GM18519 (cell line): ENCODE measurements around the gene CYLD.

Experiments
- ATAC-seq: cut with Tn5 transposase; IDR thresholded peaks from one replicate; pipeline ENCODE4 v1.9.1; 2021; ENCODE audit warnings: mild to moderate bottlenecking, moderate library complexity; ENCODE audit not compliant: unreplicated experiment, low FRiP score

CYLD gene

DNA sequence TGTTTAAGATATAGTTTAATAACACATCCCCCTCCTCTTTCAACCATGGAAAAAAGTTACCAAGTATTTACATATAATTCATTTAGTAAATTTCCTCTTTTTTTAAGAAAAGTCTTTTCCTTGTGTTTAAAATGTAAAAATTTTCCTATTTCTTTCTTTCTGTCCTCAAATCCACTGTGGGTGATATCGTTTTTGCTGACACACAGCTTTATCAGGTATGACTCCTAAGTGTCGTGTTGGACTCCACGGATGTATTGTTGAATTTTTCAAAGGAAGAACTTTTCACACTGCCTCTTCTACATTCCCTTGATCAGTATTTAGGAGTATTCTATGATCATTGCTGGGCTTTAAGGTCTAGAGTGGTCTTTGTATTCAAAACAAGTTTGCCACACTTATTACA is 33.1 kb downstream of the CYLD start:
- no peak for ATAC-seq

DNA sequence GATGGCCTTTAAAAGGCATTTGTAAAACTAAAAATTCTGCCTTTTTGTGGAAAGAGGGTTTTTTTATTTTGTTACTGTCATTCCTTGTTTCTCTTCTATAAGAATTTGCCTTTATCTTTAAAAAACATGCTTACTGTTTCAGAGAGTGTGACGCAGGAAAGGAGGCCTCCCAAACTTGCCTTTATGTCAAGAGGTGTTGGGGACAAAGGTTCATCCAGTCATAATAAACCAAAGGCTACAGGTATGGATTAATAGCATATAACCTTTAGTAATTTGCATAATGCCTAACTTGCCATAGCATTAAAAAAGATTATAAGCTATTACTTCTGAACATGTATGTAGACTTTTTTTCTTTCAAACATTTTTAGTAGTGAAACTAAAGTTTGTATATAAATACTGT is 34.2 kb downstream of the CYLD start:
- ATAC-seq, result no peak

- ATAC-seq, result no peak
These were observed 36.6 kb downstream of the CYLD start for GRCh38 chr16:50778284-50779163.

DNA sequence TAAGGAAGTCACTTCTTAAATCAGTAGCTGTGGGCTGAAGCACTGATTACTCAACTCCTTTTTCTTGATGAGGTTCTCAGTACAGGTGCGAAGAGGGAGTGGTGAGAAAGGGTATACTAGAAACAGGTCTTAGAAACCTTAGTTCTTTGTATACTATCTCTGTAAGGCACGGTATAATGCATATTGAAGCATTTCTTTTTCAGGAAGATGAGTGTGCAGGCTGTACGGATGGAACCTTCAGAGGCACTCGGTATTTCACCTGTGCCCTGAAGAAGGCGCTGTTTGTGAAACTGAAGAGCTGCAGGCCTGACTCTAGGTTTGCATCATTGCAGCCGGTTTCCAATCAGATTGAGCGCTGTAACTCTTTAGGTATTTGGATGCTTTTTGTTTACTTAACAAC is 39.2 kb downstream of the CYLD start:
- ATAC-seq, result no peak

GRCh38 chr16:50781518-50781917 is 39.6 kb downstream of the CYLD start:
- no peak for ATAC-seq

GRCh38 chr16:50789757-50790156 is 47.9 kb downstream of the CYLD start:
- ATAC-seq, result no peak

DNA sequence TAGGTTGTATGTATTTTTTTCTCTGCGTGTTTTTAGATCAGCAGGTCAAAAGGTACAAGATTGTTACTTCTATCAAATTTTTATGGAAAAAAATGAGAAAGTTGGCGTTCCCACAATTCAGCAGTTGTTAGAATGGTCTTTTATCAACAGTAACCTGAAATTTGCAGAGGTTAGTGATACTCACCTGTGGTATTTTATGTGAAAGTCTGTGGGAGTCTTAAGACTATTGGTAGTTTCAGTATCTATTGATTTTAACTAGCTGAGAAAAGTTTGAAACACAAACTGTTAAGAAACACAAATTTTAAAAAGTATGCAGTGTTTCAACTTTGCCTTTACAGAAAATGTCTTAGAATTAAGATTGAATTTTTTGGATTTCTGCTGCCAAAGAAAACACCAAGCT is 49.6 kb downstream of the CYLD start:
- no peak for ATAC-seq

- no peak for ATAC-seq
These were observed 54.9 kb downstream of the CYLD start for GRCh38 chr16:50796829-50797228.

DNA sequence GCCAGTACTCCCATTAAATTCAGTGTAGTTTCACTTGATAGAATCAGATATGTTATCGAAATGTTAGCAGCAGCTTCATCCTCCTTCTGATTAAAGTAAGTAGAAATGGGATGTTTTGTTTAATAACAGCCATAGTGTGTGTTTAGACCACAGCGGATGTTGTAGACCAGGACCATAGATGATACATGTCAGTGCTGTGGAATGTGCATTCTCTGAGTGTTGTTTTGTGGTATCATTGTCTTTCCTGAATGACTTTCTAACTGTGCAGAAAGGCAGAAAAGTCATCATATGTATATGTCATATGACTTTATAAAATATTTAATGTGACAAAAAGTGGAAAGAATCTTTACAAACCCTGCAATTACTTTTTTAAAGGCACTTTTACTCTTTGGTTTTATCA is 55.6 kb downstream of the CYLD start:
- no peak for ATAC-seq

- ATAC-seq, result no peak
These were observed 58.2 kb downstream of the CYLD start for GRCh38 chr16:50800074-50800473.

DNA sequence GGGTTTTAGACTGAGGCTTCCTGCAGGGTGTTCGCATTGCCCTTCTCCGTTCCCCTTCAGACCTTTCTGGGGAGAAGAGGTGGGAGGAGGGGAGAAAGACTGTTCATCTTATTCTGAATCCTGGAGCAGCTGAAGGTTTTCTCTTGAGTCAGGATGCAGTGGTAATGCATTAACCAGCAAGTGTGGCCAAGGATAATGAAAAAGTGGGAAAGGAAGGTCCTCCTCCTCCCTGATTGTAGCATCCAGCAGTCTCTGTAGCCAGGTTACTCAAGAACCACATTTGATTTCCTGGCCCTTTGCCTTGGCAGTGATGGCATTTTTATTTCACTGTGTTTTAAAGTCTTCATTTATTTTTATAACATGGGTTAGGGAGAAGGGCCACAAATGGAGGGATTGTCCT is 59.1 kb downstream of the CYLD start:
- ATAC-seq, result no peak

- no peak for ATAC-seq
These were observed 60.1 kb downstream of the CYLD start for GRCh38 chr16:50802000-50802399.

DNA sequence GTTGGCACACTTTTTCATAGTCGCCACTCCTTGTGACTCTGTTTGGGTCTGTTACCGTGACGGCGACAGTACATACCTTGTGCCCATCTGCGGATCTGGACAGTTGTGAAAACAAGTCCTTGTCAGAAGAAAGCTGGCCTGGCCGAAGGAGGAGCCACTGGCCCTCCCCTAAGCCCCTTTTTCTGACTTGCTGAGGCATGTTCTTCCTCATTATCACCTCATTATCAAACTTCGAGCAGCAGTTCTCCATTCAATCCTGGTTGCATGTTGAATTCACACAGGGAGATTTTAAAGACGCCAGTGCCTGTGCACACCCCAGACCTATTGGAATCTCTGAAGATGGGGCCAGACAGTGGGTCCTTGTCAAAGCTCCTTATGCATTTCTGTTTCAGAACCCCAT is 61.1 kb downstream of the CYLD start:
- ATAC-seq, result no peak

DNA sequence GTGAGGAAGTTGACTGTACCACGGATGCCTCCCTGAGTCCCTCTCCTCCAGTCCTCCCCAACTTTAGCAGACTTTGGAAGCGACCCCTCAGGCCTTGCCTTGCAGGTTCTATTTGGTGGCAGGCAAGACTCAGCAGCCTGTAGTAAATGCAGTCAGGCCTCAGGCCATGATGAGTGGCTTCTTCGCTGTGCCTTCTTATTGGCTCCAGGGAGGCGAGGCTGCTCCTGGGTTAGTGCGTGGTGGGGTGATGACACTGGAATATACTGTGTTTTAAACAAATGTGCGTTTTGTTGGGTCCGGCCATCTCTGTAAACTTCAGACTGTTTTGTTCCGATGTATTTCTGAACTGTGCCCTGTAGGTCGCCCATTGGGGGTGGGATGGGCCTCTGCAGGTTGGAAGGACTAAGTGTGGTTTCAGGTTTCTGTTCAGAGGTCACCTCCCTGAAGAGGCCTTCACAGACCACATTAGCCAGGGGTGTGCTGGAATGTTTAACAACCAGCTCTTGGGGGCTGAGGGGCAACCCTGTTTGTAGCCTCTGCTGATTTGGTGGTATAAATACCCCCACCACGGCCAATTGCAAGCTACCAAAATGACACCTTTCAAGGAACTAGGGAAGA is 62.5 kb downstream of the CYLD start:
- no peak for ATAC-seq

- peak; percentile 76 for ATAC-seq
These were observed 64.5 kb downstream of the CYLD start for GRCh38 chr16:50806099-50807062.

DNA sequence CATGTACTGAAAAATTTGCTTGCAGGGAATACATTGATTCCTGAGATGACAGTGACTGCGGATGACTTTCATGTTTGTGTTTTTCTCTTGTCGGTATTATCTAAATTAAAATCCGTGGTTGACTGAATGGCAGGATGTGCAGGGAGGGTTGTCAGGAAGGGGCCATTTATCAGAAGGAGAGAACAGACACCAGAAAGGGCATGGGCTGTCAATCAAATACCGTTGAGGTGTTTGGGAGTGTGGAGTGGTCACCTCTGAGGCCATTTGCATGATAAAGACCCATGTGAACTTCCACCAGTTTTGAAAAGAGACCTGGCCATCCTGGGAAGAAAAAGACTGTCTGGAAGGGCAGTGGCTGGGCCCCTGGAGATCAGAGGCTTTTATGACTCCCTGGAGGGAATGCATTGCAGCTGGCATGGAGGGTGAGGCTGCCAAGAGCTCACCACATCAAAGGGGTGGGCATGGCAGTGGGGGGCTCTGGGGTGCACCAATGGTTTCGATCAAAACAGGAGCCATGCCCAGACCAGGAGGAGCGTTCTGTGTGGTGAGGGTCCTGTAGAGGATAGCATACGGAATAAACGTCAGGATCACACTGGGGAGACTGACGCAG is 67.1 kb downstream of the CYLD start:
- ATAC-seq, result no peak

- no peak for ATAC-seq
These were observed 67.7 kb downstream of the CYLD start for GRCh38 chr16:50809561-50809960.

DNA sequence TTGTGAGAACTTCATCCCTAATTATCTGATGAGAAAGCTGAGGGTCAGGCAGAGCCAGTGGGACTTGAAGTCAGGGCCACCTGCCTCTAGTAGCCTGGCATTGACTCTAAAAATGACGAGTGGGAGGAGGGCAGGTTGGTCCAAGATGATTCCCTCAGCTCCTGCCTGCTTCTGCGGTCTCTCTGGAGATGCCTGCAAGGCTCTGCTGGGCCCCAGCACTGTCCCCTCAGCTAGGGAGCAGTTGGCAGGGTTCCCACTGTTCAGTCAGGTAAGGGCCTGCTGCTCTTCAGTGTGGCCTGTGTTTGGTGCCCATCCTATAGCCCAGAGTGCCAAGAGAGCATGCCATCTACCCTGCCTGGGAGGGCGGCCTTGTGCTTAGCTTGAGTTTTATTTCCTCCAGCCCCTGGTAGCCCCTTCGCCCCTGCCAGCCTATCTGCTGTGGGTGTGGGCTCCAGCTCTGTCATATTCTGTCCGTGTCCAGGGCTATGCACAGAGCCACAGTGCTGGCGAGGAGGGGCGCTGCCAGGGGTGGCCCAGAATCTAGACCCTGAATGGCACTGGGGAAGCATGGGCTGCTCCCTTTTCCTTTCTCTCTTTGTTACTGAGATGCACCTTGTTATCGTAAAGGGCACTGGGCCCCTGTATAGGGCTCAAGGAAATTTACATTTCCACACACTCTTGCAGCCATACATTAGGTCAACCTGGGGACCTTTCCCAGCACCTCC is 68.5 kb downstream of the CYLD start:
- ATAC-seq, result no peak

DNA sequence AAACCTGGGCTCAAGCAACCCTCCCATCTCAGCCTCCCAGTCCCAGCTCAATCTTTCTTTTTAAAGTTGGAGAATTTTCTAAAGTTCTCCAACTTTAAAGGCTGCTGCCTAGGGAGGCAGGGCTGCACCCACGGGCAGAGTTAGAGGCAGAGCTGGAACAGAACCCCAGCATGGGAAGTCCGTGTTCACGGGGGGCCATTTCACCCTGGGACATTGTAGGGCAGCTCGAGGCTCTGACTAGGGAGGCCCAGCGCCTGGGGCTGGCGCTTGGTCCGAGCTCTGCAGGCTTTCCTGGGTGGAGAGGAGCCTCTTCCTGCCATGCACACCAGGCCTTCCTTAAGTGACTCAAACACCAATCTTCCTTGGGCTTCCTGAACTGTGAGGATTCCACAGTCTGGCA is 70.2 kb downstream of the CYLD start:
- ATAC-seq, result no peak

DNA sequence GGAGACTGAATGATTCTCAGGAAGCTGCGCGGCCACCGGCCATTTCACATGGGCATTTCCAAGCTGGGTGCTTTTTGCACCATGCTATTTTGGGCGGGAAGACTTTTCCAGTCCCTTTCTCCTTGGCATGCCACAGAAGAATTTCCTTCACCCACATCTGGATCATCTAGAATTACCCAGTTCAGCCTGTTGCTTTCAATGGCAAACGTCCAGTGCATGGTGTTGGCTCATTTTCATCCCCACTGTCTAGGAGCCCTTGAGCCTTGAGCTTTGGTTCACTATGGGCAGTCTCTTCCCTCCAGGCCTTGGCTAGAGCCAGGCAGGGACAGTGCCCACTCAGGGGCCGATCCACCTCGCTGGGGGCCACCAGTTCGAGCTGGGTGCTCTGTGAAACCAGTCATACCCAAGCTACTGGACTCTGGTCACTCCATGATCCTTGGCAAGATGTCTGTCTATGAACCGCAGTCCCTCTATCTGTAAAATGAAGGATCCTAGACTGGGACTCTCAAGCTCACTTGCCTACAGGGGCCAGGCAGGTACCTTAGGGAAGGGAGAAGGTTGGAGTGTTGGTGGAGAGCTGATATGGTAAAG is 71.1 kb downstream of the CYLD start:
- ATAC-seq, result no peak
